GM12875 (cell line): ENCODE measurements around the gene PLXNA4.

Source experiments
- H3K4me3 ChIP-seq: one replicate; pipeline ENCODE4 v1.5.1; 2011; ENCODE audit warnings: low read depth, low read length, control low read depth
- TF ChIP-seq, protein P1 (sequence below): IDR thresholded peaks from 2 replicates; pipeline ENCODE4 v1.5.1; 2011; ENCODE audit warnings: low read depth, mild to moderate bottlenecking, control low read depth, inconsistent platforms, low read length, moderate library complexity, borderline replicate concordance; ENCODE audit not compliant: insufficient read depth

The PLXNA4 gene

GRCh38 chr7:132123773-132124172, 452.5 kb downstream of the PLXNA4 start:
- no peak overlapping the region for H3K4me3 ChIP-seq
- TF ChIP-seq, protein P1, sequence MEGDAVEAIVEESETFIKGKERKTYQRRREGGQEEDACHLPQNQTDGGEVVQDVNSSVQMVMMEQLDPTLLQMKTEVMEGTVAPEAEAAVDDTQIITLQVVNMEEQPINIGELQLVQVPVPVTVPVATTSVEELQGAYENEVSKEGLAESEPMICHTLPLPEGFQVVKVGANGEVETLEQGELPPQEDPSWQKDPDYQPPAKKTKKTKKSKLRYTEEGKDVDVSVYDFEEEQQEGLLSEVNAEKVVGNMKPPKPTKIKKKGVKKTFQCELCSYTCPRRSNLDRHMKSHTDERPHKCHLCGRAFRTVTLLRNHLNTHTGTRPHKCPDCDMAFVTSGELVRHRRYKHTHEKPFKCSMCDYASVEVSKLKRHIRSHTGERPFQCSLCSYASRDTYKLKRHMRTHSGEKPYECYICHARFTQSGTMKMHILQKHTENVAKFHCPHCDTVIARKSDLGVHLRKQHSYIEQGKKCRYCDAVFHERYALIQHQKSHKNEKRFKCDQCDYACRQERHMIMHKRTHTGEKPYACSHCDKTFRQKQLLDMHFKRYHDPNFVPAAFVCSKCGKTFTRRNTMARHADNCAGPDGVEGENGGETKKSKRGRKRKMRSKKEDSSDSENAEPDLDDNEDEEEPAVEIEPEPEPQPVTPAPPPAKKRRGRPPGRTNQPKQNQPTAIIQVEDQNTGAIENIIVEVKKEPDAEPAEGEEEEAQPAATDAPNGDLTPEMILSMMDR, result no peak

- H3K4me3 ChIP-seq, result no peak overlapping the region
- TF ChIP-seq, protein P1, result no peak
Observed at GRCh38 chr7:132122901-132123300, 453.4 kb downstream of the PLXNA4 start.

GRCh38 chr7:132121987-132122386, 454.3 kb downstream of the PLXNA4 start:
- TF ChIP-seq, protein P1, result no peak
- no peak overlapping the region for H3K4me3 ChIP-seq

DNA sequence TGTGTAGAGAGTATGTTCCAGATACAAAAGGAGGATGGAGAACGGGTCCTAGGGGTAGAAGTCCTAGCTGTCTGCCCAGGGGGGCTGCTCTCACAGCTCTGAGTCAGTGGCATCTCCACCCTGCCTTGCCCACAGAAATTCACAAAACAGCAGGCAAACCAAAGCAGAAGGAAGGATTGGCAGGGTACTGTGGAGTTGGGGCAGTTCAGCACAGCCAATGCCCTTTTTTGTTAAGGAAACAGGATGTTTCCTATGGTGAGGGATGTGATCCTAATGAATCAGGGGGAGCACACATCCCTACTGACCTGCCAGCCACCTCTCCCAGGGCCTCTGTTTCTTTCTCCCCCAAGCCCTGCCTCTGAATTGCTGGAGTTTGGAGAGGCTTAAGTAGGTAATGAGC, 457.6 kb downstream of the PLXNA4 start:
- TF ChIP-seq, protein P1, result no peak
- no peak overlapping the region for H3K4me3 ChIP-seq

DNA sequence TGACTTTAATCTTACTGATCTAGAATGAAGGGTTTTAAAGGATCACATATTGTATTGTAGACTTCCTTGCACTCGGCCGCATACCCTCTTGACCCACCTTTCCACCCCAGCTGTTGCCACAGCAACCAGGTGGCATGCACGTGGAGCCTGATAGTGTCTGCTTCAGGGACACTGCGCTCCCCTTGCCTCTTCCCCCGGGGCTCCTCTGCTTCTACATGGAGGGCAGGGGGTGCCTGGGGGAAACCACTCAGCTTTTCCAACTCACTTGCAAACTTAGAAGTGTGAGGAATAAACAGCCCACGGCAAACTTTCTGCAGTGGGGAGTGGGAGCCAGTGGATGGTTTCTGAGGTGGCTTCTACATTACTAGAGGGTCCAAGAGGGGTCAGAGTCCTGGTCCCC, 458.6 kb downstream of the PLXNA4 start:
- TF ChIP-seq, protein P1, result no peak
- H3K4me3 ChIP-seq, result no peak overlapping the region

DNA sequence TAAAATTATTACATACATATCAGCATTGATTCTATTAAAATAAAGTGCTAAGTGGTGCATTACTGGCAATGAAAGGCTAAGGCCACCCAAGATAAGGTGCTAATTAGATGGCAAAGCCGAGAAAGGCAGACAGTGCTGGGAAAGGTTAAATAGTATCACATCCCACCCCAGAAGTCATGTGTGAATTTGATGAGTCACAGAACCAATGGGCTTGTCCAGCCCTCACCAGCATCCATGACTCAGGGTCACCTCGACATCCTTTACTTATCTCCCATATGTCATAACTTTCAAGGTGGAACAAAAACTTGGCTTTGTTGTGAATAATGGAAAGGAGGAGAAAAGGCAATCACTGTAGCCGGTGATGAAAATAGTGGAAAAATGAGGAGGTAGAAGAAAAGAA, 459.1 kb downstream of the PLXNA4 start:
- TF ChIP-seq, protein P1, result no peak
- H3K4me3 ChIP-seq, result no peak overlapping the region

DNA sequence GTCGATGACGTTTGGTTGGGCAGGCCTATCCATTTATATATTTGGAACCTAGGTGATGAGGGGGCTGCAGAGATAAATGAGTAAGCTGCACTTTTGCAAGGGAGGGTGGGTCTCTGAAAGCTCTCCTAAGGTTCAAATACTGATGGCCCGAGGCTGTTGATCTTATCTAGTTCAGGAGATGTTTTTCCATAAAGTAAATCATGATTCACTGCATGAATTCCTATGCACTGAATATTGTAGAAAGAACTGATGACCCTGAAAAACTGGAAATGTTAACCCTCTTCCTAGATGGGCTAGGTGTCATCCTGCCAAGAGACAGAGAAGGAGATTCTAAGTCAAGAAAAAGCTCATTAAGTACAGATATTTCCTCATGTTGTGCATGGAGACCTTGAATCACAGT, 459.9 kb downstream of the PLXNA4 start:
- TF ChIP-seq, protein P1, result no peak
- no peak overlapping the region for H3K4me3 ChIP-seq
